ENCODE measurements around the gene GUF1. TPM values are rescaled to one million over a fixed set of nuclear protein-coding genes. Genes with fewer than 3 reads are reported as not detected.

Gene GUF1
- total RNA-seq, 1 experiment from 2014 or later: 30.5 TPM

DNA sequence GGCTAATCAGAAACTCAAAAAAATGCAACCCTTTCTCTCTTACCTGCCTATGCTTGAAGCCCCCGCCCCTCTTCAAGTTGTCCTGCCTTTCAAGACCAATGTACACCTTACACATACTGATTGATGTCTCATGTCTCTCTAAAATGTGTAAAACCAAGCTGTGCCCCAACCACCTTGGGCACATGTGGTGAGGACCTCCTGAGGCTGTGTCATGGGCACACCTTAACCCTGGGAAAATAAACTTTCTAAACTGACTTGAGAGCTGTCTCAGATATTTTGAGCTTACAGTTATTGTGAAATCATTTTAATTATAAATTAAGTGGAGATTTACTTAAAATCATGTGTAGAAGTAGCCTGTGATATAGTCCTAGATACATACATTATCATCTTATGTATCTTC lies 22.2 kb downstream of the GUF1 start:
- CTCF ChIA-PET: no interaction called here
- intact Hi-C loops (cut with micrococcal nuclease): no loop called here
- Histone ChIP-seq H3K9ac (ENCODE audit: low read length) (no peak overlapping the region), H3K4me2 (ENCODE audit: low read length) (no peak overlapping the region), H4K20me1 (ENCODE audit: insufficient read depth) (no peaks in the 10 kb centered on the region; the same call in 1 of the 2 replicates), H3K4me1 (ENCODE audit: control insufficient read depth in 1 of 2, insufficient read depth in 2 of 2, low read length in 2 of 2) (no peaks in the 10 kb centered on the region), H3K27ac (ENCODE audit: low read depth, low read length) (no peak overlapping the region), H2AFZ (ENCODE audit: low read depth, low read length, poor library complexity, severe bottlenecking) (no peak overlapping the region), H3K79me2 (ENCODE audit: insufficient read depth, low read length) (peaks cover 3% of the 10 kb centered on the region; the same call in 1 of the 2 replicates), H3K27me3 (ENCODE audit: insufficient read depth, low read length) (no peaks in the 10 kb centered on the region), H3K9me3 (ENCODE audit: control insufficient read depth in 1 of 2, insufficient read depth in 1 of 2, low read depth in 1 of 2, low read length in 2 of 2) (no peaks in the 10 kb centered on the region), H3K4me3 (replicated peaks in 1 of 2; ENCODE audit: low read depth in 1 of 2, low read length in 2 of 2) (no peak overlapping the region), H3K36me3 (ENCODE audit: control insufficient read depth in 1 of 2, insufficient read depth in 2 of 2, low read length in 2 of 2) (peaks cover 45 to 54% of the 10 kb centered on the region in 2 experiments), H3K9me2 (ENCODE audit: insufficient read depth) (no peaks in the 10 kb centered on the region)
- DNase-seq (ENCODE audit: low read depth, low spot score): no peak
- BruUV-seq (replicated peaks): no TSS peak
- POLR2A ChIA-PET: no interaction called here
- ATAC-seq: no peak
- TF ChIP-seq FOSL1 (IDR thresholded peaks at IDR 0.05; ENCODE audit: low read depth) (no peak), ELF1 (IDR thresholded peaks at IDR 0.05; ENCODE audit: borderline replicate concordance, low read depth) (no peak), SRF (IDR thresholded peaks at IDR 0.05; ENCODE audit: low read depth) (no peak), TCF7L2 (IDR thresholded peaks at IDR 0.05; ENCODE audit: borderline replicate concordance, extremely low read depth, insufficient read depth, insufficient read length) (no peak), SP1 (IDR thresholded peaks at IDR 0.05; ENCODE audit: low read depth) (no peak), EZH2 (IDR thresholded peaks at IDR 0.05) (no peak), ZNF274 (IDR thresholded peaks at IDR 0.05; ENCODE audit: low read depth, low read length) (no peak), CEBPB (IDR thresholded peaks at IDR 0.05; ENCODE audit: low read depth) (no peak), JUND (IDR thresholded peaks at IDR 0.05) (no peak)
- TF ChIP-seq, protein P1, sequence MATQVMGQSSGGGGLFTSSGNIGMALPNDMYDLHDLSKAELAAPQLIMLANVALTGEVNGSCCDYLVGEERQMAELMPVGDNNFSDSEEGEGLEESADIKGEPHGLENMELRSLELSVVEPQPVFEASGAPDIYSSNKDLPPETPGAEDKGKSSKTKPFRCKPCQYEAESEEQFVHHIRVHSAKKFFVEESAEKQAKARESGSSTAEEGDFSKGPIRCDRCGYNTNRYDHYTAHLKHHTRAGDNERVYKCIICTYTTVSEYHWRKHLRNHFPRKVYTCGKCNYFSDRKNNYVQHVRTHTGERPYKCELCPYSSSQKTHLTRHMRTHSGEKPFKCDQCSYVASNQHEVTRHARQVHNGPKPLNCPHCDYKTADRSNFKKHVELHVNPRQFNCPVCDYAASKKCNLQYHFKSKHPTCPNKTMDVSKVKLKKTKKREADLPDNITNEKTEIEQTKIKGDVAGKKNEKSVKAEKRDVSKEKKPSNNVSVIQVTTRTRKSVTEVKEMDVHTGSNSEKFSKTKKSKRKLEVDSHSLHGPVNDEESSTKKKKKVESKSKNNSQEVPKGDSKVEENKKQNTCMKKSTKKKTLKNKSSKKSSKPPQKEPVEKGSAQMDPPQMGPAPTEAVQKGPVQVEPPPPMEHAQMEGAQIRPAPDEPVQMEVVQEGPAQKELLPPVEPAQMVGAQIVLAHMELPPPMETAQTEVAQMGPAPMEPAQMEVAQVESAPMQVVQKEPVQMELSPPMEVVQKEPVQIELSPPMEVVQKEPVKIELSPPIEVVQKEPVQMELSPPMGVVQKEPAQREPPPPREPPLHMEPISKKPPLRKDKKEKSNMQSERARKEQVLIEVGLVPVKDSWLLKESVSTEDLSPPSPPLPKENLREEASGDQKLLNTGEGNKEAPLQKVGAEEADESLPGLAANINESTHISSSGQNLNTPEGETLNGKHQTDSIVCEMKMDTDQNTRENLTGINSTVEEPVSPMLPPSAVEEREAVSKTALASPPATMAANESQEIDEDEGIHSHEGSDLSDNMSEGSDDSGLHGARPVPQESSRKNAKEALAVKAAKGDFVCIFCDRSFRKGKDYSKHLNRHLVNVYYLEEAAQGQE (IDR thresholded peaks at IDR 0.05; ENCODE audit: low read depth): no peak
- RAD21 ChIA-PET (ENCODE audit: low non-redundant PET in 1 of 2, low total read pairs in 2 of 2, uncharacterized antibody in 2 of 2, unreplicated experiment in 2 of 2): no interaction called here

Data from HCT116 (cell line).